ENCODE measurements around the gene SLC43A2.
A peak's percentile ranks its signal among the peaks of the same experiment; 100 is the strongest.

The SLC43A2 gene

DNA sequence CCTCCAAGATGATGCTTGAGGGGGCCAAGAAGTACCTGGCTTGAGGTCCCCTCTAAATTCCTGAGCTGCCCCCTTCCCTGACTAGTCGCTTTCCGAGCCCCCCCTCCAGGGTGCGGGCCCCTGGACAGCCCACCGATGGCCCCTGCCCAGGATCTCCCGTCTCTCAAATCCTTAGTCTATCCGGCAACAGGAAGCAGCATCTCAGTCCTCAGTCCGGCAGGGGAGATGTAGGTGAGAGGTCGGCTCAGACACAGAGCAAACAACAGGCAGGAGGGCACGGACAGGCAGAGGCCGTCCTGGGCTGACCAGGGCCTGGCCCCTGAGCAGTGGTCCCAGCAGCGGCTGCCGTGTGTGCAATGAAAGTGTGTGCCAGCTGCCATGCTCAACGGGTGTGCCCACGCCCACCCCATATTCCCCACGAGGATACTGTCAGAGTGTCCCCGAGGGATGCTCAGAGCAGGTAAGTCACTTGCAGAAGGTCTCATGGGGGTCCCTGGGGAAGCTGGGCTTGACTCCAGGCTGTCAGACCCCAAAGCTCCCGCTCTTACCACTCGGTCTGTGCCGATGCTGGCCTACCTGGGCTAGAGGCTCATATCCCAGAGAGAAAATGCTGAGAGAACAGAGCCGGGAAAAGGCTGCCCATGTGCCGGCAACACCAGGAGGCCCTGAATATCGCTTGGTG lies 7.2 kb downstream of the SLC43A2 start:
- no peak for DNase-seq

DNA sequence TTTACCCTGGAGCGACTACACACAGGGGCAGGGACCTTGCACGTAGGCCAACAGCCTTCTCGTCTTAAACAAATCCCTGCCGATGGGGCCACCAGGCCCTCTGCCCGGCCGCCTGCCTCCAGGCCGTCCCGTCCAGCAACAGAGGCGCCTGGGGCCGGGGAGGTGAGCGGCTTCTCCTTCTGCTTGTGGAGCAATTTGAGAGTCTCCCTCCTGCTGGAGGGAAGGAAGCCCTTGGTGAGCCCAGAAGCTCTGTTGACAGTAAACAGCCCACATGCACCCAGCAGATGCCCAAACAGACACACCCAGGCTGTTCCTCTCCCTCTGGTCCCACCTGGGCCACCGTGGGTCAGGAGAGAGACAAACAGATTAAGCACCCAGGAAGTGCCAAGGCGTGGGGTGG lies 8.1 kb downstream of the SLC43A2 start:
- no peak for DNase-seq

- no peak for DNase-seq
Observed at GRCh38 chr17:1617620-1618174, 10.9 kb downstream of the SLC43A2 start.

DNA sequence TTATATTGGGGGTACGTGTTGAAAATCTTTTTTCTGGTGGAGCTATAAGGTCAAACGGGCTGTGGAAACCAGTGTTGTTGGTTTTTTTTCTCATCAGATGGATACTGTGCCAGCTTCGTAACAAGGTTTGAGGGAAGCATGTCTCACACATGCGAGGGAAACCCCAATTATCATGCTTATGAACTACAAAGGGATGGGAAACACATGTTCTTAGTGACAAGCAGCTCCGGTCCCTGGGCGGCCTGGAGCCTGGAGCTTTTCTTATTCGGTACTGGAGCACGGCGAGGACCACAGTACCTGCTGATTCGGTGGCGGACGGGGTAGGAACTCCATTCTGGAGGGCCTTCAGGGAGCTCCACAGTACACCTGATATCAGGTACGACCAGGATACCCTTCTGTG lies 12.5 kb downstream of the SLC43A2 start:
- no peak for DNase-seq

- DNase-seq: no peak
Observed at GRCh38 chr17:1612400-1612799, 16.2 kb downstream of the SLC43A2 start.

DNA sequence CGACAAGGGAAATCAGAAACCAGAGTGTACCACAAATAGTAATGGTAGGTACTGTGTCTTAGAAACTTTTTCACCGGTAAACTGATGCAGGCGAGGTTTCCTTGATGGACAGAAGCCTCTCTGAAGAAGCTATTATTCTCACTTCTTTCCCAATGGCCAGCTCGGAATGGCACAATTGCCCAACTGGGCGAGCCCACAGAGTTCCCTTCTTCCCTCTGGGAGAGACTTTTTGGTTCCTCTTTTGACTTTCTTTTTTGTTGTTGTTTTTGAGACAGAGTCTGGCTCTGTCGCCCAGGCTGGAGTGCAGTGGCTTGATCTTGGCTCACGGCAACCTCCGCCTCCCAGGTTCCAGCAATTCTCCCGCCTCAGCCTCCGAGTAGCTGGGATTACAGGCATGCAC lies 16.9 kb downstream of the SLC43A2 start:
- DNase-seq: no peak

- DNase-seq: no peak
Observed at GRCh38 chr17:1608676-1609075, 20.0 kb downstream of the SLC43A2 start.

DNA sequence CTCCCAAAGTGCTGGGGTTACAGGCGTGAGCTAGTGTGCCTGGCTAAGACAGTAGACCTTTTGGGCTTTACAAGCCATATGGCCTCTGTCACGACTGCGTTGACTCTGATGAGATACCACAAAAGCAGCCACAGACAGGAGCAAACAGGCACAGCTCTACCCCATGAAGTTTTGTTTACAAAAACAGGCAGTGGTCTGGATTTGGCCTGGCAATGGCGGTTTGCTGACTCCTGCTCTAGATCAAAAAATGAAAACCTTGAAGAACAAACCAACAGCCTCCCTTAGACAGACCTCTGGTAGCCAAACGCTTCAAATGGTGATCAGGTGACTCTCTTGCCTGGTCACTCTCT lies 20.7 kb downstream of the SLC43A2 start:
- no peak for DNase-seq

DNA sequence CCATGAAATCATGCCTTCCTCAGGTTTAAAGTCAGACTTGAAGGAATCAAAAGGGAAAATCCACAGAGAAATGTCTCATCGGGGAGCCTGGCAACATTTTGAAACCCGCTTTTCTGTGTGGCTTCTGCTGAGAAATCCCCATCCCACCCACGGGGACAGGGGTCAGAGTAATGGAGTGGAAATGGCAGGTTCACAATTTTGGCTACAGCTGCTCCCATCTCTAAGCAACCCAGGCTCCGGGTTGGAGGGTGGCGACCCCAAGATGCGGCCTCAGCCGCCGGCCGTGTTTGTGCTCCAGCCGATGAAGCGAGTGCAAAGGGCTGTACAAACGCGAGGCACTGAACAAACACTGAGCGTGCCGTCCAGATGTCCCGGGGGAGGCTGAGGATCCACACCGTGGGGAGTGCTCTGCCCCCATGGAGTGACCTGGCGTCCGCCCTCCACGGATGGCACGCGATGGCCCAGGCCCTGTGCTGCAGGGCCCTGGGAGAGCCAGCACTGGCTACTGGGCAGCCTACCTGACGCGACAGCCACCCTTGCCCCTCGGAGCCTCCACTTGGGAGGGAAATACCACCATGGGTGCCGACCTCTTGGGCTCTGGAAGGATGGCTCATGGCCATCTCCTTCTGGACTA lies 22.2 kb downstream of the SLC43A2 start:
- DNase-seq: no peak

- no peak for DNase-seq
Observed at GRCh38 chr17:1605681-1606351, 22.8 kb downstream of the SLC43A2 start.

- DNase-seq: no peak
Observed at GRCh38 chr17:1604831-1605528, 23.7 kb downstream of the SLC43A2 start.

GRCh38 chr17:1601571-1601970 lies 27.1 kb downstream of the SLC43A2 start:
- no peak for DNase-seq

DNA sequence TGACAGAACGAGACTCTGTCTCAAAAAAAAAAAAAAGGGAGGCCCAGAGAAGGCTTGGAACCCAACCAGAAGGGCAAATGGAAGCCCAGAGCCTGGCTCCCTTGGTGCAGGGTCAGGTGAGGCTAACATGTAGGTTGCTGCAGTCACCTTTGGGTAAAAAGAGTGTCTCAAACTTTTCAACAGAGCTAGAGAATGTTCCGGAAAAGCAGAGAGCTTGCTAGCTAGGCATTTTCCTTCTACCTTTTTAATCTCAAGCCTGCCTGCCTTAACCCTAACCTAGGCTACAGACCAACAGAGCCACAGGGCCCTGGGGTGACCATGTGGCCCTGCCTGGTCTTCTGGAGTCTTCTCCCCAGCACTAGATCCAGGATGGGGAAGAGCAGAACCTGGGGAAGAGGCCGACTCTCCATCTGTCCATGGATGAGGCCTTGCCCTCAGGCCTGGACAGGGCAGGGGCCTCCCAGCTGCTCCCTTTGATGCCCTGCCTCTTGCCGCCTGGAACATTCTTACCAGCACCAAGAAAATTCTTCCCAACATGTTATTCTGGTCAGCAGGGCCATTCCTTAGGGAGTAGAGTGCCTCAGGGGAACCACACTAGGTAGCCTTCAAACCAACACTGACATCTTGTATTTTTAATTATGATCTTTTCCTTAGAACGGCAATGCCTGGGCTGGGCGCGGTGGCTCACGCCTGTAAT lies 30.1 kb downstream of the SLC43A2 start:
- no peak for DNase-seq

GRCh38 chr17:1597861-1598342 lies 30.7 kb downstream of the SLC43A2 start:
- DNase-seq: no peak

GRCh38 chr17:1593630-1593931 lies 35.1 kb downstream of the SLC43A2 start:
- no peak for DNase-seq

GRCh38 chr17:1592751-1593629 lies 35.6 kb downstream of the SLC43A2 start:
- peak; percentile 19 for DNase-seq

DNA sequence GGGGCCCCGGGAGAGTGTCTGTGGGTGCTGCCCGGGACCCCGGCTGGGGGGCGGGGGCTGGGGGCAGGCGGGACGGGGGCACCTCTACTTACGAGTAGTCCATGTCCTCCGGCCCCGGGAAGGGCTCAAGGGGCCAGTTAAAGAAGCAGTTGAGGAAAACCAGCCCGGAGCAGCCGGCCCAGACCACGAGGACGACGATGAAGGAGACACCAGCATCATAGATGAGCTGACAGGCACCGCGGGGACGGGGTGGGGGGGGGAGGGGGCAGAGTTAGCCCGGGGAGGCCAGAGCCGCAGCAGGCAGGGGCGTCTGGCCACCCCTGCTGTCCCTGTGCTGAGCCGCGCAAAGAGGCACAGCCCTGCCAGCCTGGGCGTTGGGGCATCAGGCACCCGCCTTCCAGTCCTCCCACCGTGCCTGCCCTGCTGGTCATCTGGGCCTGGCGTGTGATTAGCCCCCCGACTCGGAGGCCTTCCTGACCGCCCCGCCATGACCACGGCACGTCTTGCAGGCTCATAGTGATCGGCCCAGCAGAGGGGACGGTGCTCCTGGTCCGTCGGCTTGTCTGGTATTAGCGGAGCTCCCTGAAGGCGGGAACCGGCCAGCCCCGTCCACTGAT lies 37.1 kb downstream of the SLC43A2 start:
- no peak for DNase-seq

DNA sequence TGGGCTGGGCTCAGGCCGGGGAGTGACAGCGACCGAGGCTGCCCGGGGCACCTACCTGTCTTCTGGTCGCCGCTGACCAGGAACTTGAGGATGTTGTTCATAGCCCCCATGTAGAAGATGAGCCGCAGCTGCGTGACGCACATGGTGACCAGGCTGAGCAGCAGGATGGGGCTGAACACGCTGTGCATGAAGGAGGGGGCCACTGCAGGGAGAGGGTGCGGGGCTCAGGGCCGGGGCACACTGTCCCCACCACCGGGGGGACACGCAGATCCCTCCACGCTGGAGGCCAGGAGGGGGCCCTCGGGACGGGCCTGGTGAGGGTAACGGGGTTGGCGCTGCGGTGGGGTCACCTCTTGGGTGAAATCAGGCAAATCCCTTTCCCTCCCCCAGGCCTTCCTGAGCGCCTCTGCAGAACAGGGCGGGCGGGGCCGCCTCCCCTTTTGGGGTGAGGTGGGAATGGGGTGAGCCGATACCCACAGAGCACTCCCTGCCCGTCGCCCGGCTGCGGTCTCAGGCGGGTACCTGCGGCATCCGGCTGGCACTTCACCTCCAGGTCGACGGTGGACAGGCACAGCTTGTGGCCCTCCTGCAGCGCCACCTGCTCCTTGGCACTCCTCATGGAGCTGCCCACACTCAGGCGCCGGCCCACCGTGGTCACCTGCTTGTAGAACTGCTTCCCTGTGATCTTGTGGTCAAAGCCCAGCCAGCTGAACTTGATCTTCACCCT lies 37.7 kb downstream of the SLC43A2 start:
- DNase-seq: no peak

DNA sequence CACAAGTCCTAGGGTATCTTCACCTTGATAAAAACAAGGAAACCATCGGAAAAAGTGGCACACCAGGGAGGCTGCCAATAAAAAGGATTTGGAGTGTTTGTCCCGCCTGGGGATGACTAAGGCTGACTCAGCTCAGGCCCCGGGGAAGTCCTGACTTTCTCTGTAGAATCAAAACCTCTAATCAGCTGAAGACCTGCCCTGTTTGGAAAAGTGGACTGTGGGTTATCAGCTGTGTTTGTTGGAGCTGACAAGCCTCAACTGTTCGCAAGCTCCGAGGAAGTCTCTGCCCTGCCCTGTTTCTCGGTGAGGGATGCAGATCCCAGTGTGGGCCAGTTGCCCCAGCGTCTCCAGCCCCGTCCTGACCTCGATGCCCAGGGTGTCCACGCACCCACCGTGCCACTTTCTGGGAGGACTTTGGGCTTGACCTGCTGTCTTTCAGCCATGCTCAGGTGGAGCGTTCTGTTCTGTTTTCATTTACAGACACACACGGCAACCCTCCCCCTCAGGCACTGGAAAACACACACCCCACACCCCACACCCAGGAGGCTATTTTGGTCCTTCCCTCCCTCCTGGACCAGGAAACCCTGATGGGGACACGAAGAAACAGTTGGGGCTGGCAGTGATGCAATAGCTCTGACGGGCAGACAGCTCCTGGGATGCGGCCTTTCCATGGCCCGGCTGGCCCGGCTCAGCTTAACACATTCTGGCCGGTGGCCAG lies 38.4 kb downstream of the SLC43A2 start:
- DNase-seq: no peak

Data from activated gamma-delta T cell treated with Interleukin-2 at 50 U/mL for 16 hours (primary cell).